Stomach (tissue), 9 donors: ENCODE results near the gene TBX10. TPM values are rescaled to one million over a fixed set of nuclear protein-coding genes. Genes with fewer than 3 reads are reported as not detected.

Source experiments
- DNase-seq, 2 donors: peaks; one replicate each; pipeline versions ENCODE4 v3.0.0 to v3.0.0-alpha.2; 2013 to 2019
- H3K27ac ChIP-seq, 5 donors: fragments of 200-600 bp in 4 of 5; sonication (generic) in 4 of 5; one replicate each; pipeline ENCODE4 v1.5.1; 2013 to 2019; ENCODE audit warnings: mild to moderate bottlenecking in 1 of 5, moderate library complexity in 1 of 5
- H3K27me3 ChIP-seq, 3 donors: fragments of 200-600 bp; sonication (generic); one replicate each; pipeline ENCODE4 v1.5.1; 2017 to 2019; ENCODE audit warnings: mixed run types in 1 of 3
- H3K36me3 ChIP-seq, 4 donors: fragments of 200-600 bp; sonication (generic); 1 replicate in 3 of 4; 2 replicates in 1 of 4; pipeline ENCODE4 v1.5.1; 2016 to 2019
- H3K4me1 ChIP-seq, 4 donors: fragments of 200-600 bp; sonication (generic); one replicate each; pipeline ENCODE4 v1.5.1; 2016 to 2019
- H3K4me3 ChIP-seq, 4 donors: fragments of 200-600 bp; sonication (generic) in 3 of 4; one replicate each; pipeline ENCODE4 v1.5.1; 2016 to 2019; ENCODE audit warnings: mild to moderate bottlenecking in 1 of 4
- H3K9me3 ChIP-seq, 4 donors: fragments of 200-600 bp; sonication (generic); one replicate each; pipeline ENCODE4 v1.5.1; 2016 to 2019
- CTCF ChIP-seq, 7 experiments: fragments of 450-650 bp in 4 of 7; fragments of 200-600 bp in 3 of 7; sonication (generic) in 3 of 7; IDR thresholded peaks; one replicate each; pipeline ENCODE4 v1.5.1; 2016 to 2019; ENCODE audit warnings: antibody characterized with exemption in 7 of 7, control low read depth in 2 of 7, mild to moderate bottlenecking in 1 of 7
- EP300 ChIP-seq: sonication (generic); formaldehyde crosslinking; IDR thresholded peaks from one replicate; pipeline ENCODE4 v1.6.1; 2017; ENCODE audit warnings: antibody characterized with exemption
- POLR2A ChIP-seq, 4 donors: fragments of 450-650 bp; IDR thresholded peaks; one replicate each; pipeline ENCODE4 v1.6.1; 2016; ENCODE audit warnings: antibody characterized with exemption in 4 of 4, control low read depth in 2 of 4, mild to moderate bottlenecking in 1 of 4, moderate library complexity in 1 of 4
- POLR2AphosphoS5 ChIP-seq, 3 donors: sonication (generic); formaldehyde crosslinking; IDR thresholded peaks; one replicate each; pipeline ENCODE4 v1.6.1; 2016; ENCODE audit warnings: antibody characterized with exemption in 3 of 3
- WGBS, 5 donors: extraction: QIAGEN DNeasy Blood & Tissue Kit in 3 of 5; methylation state at CpG; one replicate each; pipeline versions ENCODE4 v1.1.5 to v1.1.7; 2013 to 2018; 5-methylcytosine and 5-hydroxymethylcytosine counted together
- intact Hi-C: fragments of 100-400 bp; cut with DNase I; formaldehyde crosslinking; loops from one replicate; pipeline ENCODE4 v1.15.1; 2023; ENCODE audit warnings: low total_unique reads
- polyA plus RNA-seq, 3 donors: library from polyadenylated mRNA; stranded (reverse); fragments of 200-250 nt; gene quantifications; one replicate each; pipeline ENCODE4 v1.2.3, GENCODE V29; 2013
- total RNA-seq, 5 donors: library from RNA; depleted of rRNA; stranded (reverse); fragments of >200 nt; gene quantifications; one replicate each; pipeline versions ENCODE4 v1.1.0 to v1.2.3, GENCODE V29; 2014 to 2016
- donor health status: healthy with polysubstance abuse.
- donor health status: Bipolar disorder and iron deficiency.
- donor health status: healthy.

Gene TBX10
- total and polyA plus RNA-seq, 8 donors = not detected

- Histone ChIP-seq H3K9me3 (no peaks in the 10 kb centered on the region), H3K4me1 (peaks cover 15 to 48% (median 42%) of the 10 kb centered on the region in 4 donors), H3K27me3 (no peaks in the 10 kb centered on the region), H3K4me3 (peak overlapping the region; percentile 58 to 72 (median 66)), H3K36me3 (no peaks in the 10 kb centered on the region), H3K27ac (peak overlapping the region; percentile 88 to 98 (median 95))
- no peak for DNase-seq
- TF ChIP-seq CTCF (IDR thresholded peaks at IDR 0.05) (no peak), POLR2A (IDR thresholded peaks at IDR 0.05) (no peak), EP300 (no peak), POLR2AphosphoS5 (IDR thresholded peaks at IDR 0.05) (no peak)
- intact Hi-C loops = no loop called here
- 57 to 69% (median 64%) methylated on average over 12 to 16 of the region's 16 CpGs for WGBS, 5 donors
Measured at GRCh38 chr11:67630943-67631331, 8.6 kb downstream of the TBX10 start.

- 0 to 2% (median 1%) methylated on average over 38 to 70 of the region's 70 CpGs for WGBS, 5 donors
- intact Hi-C loops = no loop called here
- TF ChIP-seq EP300 (no peak), POLR2AphosphoS5 (IDR thresholded peaks at IDR 0.05) (peak in 2 of 3 donors; percentile 71 to 86), POLR2A (IDR thresholded peaks at IDR 0.05) (peak in 2 of 4 donors; percentile 23 to 51), CTCF (IDR thresholded peaks at IDR 0.05) (peak in 6 of 7 experiments; percentile 25 to 82 (median 63))
- peak overlapping the region; percentile 88 to 98 (median 95) for H3K27ac ChIP-seq
- H3K9me3 ChIP-seq = no peaks in the 10 kb centered on the region
- peak overlapping the region; percentile 58 to 72 (median 66) for H3K4me3 ChIP-seq
- peak; percentile 99 to 100 for DNase-seq
- H3K4me1 ChIP-seq = peaks cover 15 to 48% (median 42%) of the 10 kb centered on the region in 4 donors
- no peaks in the 10 kb centered on the region for H3K27me3 ChIP-seq
- H3K36me3 ChIP-seq = no peaks in the 10 kb centered on the region
Measured at GRCh38 chr11:67630228-67630942, 9.2 kb downstream of the TBX10 start.

GRCh38 chr11:67629386-67630227 is 10.0 kb downstream of the TBX10 start, which contains the start of gene NUDT8:
TSS of gene NUDT8 (minus strand) at chr11:67629937. CDS start at chr11:67629911, 26 bp downstream.
- 0 to 1% (median 0%) methylated on average over 47 to 98 of the region's 102 CpGs for WGBS, 5 donors
- Histone ChIP-seq H3K36me3 (no peaks in the 10 kb centered on the region), H3K27ac (peak within 1 kb of the TSS; percentile 93 to 98 (median 96))

More at GRCh38 chr11:67629386-67630227, 10.0 kb downstream of the TBX10 start, which contains the start of gene NUDT8:
- Histone ChIP-seq H3K4me1 (peaks cover 15 to 48% (median 42%) of the 10 kb centered on the region in 4 donors), H3K27me3 (no peaks in the 10 kb centered on the region), H3K9me3 (no peaks in the 10 kb centered on the region), H3K4me3 (peak within 1 kb of the TSS; percentile 58 to 72 (median 66))
- DNase-seq = peak; percentile 89 to 93
- intact Hi-C loops = no loop called here
- TF ChIP-seq POLR2A (IDR thresholded peaks at IDR 0.05) (no peak), EP300 (no peak), POLR2AphosphoS5 (IDR thresholded peaks at IDR 0.05) (peak in 2 of 3 donors; percentile 54 to 84), CTCF (IDR thresholded peaks at IDR 0.05) (peak in 5 of 7 experiments; percentile 15 to 90 (median 77))
